HG03460 (cell line): ENCODE measurements around the gene TP53BP1.

ENCODE experiments used
- ATAC-seq: cut with Tn5 transposase; IDR thresholded peaks from one replicate; pipeline ENCODE4 v1.9.1; 2021; ENCODE audit not compliant: unreplicated experiment

Gene TP53BP1

DNA sequence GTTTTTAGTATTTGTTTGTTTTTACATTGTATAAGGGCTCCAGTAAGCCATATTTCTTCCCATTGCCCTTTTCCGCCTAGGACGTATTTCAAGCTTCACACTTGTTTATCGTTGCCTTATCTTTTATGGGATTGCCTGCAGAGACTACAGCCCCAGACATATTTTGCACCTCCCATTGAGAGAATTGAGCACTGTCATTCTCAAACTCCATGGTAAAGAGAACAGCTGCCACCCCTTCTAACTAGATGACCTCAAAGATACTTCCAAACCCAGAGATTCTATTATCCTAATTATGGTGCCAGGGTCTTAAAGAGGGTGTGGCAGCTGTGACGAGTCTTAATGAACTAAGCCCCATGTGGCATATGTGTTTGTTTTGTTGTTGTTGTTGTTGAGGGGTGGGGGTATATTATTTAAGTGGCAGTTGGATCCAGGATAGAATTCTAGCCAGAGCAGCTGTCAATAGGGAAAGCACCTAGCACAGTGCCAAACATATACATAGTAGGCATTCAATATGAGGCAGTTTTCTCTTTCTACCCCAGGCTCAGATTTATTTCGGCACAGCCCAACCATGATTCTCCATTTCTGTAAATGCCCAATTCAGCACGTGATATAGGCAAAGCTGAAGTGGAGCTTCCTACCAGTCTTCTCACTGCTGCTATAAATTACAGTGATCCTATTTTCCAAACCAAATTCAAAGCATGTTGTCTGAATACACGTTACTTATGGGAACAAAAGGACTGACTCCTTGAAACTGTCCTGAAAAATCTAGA, 932 bp upstream of the TP53BP1 start:
- no peak for ATAC-seq

- ATAC-seq: no peak
Observed at GRCh38 chr15:43492266-43492665, 690 bp downstream of the TP53BP1 start.

GRCh38 chr15:43489191-43489590, 3.8 kb downstream of the TP53BP1 start:
- no peak for ATAC-seq

DNA sequence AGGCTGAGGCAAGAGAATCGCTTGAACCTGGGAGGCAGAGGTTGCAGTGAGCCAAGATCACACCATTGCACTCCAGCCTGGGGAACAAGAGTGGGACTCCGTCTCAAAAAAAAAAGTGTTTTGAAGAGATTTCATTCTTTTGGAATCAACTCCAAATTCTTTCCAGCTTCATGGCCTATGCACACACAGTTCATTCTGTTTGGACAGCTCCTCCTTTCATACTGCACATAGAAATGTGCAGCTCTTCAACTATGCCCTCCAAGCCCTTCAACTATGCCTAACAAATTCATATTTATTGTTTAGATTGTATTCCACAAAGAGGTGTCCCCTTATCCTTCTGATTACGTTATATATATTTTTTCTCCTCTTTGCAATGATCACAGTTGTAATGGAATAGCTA, 4.2 kb downstream of the TP53BP1 start:
- ATAC-seq: no peak

GRCh38 chr15:43487271-43487895, 5.6 kb downstream of the TP53BP1 start:
- ATAC-seq: no peak

GRCh38 chr15:43484455-43484854, 8.5 kb downstream of the TP53BP1 start:
- ATAC-seq: no peak

GRCh38 chr15:43483297-43484128, 9.4 kb downstream of the TP53BP1 start:
- ATAC-seq: no peak

- ATAC-seq: no peak
Observed at GRCh38 chr15:43473885-43474284, 19.1 kb downstream of the TP53BP1 start.

DNA sequence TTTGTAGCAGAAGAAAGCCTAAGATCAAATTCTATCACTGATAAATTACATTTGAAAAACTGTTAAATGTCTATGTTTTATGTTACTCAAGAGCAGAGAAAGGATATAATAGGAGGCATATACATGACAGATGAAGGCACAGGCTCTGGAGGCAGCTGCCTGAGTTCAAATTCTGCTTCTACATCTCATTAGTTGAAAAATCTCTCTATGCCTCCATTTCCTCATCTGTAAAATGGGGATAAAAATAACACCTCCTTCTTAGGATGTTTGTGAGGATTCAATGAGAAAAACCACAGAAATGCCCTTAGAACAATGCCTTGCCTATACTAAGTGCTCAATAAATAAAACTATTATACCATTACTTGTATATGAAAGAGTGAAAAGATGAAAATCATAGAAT, 21.0 kb downstream of the TP53BP1 start:
- ATAC-seq: no peak

GRCh38 chr15:43469867-43470266, 23.1 kb downstream of the TP53BP1 start:
- ATAC-seq: no peak

DNA sequence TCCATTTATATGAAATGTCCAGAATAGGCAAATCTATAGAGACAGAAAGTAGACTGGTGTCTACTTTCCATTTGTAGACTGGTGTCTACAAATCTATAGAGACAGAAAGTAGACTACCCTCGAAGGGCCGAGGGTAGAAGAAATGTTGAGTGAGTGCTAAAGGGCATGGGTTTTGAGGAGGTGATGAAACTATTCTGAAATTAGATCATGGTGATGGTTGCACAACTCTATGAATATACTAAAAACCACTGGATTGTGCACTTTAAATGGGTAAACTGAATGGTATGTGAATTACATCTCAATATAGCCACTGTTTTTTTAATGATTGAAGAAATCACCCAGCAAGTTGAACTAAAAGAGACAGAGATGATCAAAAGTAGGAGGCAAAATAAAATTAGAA, 27.9 kb downstream of the TP53BP1 start:
- ATAC-seq: no peak

- no peak for ATAC-seq
Observed at GRCh38 chr15:43463998-43464397, 29.0 kb downstream of the TP53BP1 start.

- no peak for ATAC-seq
Observed at GRCh38 chr15:43463507-43463906, 29.4 kb downstream of the TP53BP1 start.

DNA sequence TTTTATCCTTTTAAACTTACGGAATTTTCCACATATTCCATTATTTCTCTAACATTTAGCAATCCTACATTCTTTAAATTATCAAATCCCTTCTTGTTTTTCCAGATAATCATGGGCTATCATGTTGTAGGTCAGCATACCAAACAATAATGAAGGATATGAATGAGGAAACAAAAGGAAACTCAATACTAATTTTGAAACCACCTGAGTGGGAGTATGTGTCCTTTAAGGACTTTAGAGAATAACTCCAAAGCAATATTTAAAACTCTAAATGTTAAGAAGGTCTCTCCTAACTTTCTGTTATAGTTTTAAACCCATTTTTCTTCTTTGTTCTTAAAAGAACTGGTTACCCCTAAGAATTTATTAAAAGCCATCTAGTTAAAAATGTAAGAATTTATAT, 43.0 kb downstream of the TP53BP1 start:
- no peak for ATAC-seq

DNA sequence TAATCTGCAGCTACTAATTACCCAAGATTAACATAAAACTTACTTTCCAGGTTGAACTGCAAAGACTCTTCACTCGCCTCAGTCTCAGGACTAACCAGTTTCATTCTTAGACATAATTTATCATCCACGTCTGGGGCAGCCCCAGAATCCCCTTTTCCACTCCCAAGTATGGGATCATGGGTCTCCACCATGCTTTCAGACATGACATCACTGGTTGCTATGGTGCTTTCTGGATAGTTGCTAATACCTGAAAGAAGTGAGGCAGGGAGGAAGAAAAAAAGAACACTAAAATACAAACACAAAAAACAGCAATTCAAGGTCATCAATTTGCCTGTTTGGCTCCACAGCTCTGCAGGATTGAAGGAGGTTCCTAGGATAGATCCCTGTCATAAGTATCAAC, 46.6 kb downstream of the TP53BP1 start:
- ATAC-seq: no peak

DNA sequence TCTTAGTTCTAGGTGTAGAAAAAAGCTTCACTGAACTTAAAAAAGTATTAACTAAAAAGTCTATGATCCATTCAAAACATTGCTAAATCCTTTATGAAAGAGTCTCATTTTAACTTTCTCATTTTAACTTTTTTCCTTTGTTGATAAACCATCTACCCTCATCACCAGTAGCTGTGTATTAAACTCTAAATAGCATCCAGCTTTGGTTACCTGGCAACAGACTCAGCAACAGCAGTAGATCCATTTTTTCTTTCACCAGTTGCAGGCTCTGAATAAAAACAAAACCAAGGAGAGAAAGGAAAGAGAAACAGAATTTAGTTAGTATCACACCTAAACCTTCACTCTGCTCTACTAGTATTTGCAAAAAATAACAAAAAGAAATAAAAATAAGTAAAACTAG, 51.6 kb downstream of the TP53BP1 start:
- no peak for ATAC-seq

DNA sequence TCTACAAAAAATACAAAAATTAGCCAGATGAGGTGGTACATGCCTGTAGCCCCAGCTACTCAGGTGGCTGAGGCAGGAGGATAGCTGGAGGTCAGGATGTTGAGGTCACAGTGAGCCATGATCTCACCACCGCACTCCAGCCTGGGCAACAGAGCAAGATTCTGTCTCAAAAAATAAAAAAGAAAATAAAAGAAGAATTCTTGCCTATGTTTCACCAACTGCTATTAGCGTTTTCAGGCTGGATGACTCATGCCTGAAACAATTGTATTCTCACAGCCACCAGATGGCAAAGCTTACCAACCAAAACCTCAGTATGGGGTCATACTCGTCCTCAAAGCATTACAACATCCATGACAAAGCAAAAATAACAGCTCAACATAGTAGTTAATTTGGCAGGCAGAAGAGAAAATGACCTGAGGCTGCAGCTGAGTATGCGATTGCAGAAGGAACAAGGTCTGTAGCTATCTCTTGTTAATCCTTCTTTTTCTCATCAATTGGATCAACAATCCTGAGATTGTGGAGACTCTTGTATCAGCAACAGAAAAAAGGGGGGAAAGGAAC, 52.2 kb downstream of the TP53BP1 start:
- peak; percentile 79 for ATAC-seq

- no peak for ATAC-seq
Observed at GRCh38 chr15:43439268-43439667, 53.7 kb downstream of the TP53BP1 start.

DNA sequence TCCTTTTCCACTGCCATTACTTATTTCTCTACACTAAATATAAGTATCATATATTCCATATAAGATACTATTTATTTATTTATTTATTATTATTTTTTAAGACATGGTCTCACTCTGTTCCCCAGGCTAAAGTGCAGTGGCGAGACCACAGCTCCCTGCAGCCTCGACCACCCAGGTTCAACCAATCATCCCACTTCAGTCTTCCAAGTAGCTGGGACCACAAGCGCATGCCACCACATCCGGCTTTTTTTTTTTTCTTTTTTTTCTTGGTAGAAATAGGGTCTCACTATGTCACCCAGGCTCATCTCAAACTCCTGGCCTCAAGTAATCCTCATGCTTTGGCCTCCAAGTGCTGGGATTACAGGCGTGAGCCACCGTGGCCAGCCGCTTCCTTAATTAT, 56.6 kb downstream of the TP53BP1 start:
- ATAC-seq: no peak

DNA sequence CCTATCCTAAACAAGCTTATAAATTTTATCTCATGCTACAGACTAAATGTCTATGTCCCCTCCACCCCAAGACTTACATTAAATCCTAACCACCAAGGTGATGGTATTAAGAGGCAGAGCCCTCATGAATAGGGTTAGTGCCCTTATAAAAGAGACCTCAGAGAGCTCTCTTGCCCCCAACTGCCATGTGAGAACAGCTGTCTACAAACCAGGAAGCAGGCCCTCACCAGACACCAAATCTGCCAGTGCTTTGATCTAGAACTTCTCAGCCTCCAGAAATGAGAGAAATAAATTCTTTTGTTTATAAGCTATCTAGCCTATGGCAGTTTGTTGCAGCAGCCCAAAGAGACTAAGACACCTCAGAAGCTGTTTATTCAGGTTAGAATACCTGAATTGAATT, 58.5 kb downstream of the TP53BP1 start:
- no peak for ATAC-seq

- ATAC-seq: no peak
Observed at GRCh38 chr15:43433661-43434303, 59.2 kb downstream of the TP53BP1 start.
